ENCODE measurements around the gene NWD2.
"Not testable (repeated sequence)": the region's sequence is repeated elsewhere in the genome, so short reads cannot be mapped to it uniquely, and the experiment has no call there.

The NWD2 gene

GRCh38 chr4:37400241-37400881, 155.8 kb downstream of the NWD2 start:
- Histone ChIP-seq H4K20me1 (ENCODE audit: insufficient read depth, low read length) (no peaks in the 10 kb centered on the region), H3K9me2 (replicated peaks; ENCODE audit: insufficient read depth, low read length) (no peaks in the 10 kb centered on the region), H3K4me1 (ENCODE audit: low read length) (peaks cover 18% of the 10 kb centered on the region), H3K27ac (ENCODE audit: low read length) (no peak overlapping the region), H2AFZ (ENCODE audit: low read length) (no peak overlapping the region), H3K9ac (ENCODE audit: low read length) (no peak overlapping the region), H3K27me3 (replicated peaks; ENCODE audit: insufficient read depth, low read length) (no peaks in the 10 kb centered on the region), H3K9me3 (replicated peaks; ENCODE audit: insufficient read depth, low read length) (no peaks in the 10 kb centered on the region), H3K4me3 (ENCODE audit: low read length) (no peak overlapping the region), H3K4me2 (ENCODE audit: low read depth, low read length) (peak overlapping the region; percentile 19; the same call in 1 of the 2 replicates), H3K79me2 (ENCODE audit: low read length) (no peaks in the 10 kb centered on the region), H3F3A (ENCODE audit: insufficient read depth, low read length) (0 out of 2 replicates have a peak, but pooled peaks cover 3% of the 10 kb centered on the region), H3K36me3 (replicated peaks; ENCODE audit: insufficient read depth, low read length) (no peaks in the 10 kb centered on the region)
- no peak for DNase-seq
- no peak for TF ChIP-seq EZH2 (optimal IDR thresholded peaks at IDR 0.05; ENCODE audit: low read depth, low read length)
- TF ChIP-seq EZH2phosphoT487 (IDR thresholded peaks at IDR 0.05; ENCODE audit: low read length), result no peak
- TF ChIP-seq, protein P1, sequence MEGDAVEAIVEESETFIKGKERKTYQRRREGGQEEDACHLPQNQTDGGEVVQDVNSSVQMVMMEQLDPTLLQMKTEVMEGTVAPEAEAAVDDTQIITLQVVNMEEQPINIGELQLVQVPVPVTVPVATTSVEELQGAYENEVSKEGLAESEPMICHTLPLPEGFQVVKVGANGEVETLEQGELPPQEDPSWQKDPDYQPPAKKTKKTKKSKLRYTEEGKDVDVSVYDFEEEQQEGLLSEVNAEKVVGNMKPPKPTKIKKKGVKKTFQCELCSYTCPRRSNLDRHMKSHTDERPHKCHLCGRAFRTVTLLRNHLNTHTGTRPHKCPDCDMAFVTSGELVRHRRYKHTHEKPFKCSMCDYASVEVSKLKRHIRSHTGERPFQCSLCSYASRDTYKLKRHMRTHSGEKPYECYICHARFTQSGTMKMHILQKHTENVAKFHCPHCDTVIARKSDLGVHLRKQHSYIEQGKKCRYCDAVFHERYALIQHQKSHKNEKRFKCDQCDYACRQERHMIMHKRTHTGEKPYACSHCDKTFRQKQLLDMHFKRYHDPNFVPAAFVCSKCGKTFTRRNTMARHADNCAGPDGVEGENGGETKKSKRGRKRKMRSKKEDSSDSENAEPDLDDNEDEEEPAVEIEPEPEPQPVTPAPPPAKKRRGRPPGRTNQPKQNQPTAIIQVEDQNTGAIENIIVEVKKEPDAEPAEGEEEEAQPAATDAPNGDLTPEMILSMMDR (IDR thresholded peaks at IDR 0.05; ENCODE audit: low read length), result no peak

- H3K36me3 ChIP-seq (replicated peaks; ENCODE audit: insufficient read depth, low read length); H3F3A ChIP-seq (ENCODE audit: insufficient read depth, low read length); H3K27ac ChIP-seq (ENCODE audit: low read length); H2AFZ ChIP-seq (ENCODE audit: low read length); H3K9me2 ChIP-seq (replicated peaks; ENCODE audit: insufficient read depth, low read length); DNase-seq; H3K9me3 ChIP-seq (replicated peaks; ENCODE audit: insufficient read depth, low read length); H3K27me3 ChIP-seq (replicated peaks; ENCODE audit: insufficient read depth, low read length); H3K4me3 ChIP-seq (ENCODE audit: low read length); H3K4me2 ChIP-seq (ENCODE audit: low read depth, low read length); H4K20me1 ChIP-seq (ENCODE audit: insufficient read depth, low read length); H3K4me1 ChIP-seq (ENCODE audit: low read length); H3K79me2 ChIP-seq (ENCODE audit: low read length); H3K9ac ChIP-seq (ENCODE audit: low read length): not testable (repeated sequence)
These were observed 163.6 kb downstream of the NWD2 start for GRCh38 chr4:37407938-37408826.

DNA sequence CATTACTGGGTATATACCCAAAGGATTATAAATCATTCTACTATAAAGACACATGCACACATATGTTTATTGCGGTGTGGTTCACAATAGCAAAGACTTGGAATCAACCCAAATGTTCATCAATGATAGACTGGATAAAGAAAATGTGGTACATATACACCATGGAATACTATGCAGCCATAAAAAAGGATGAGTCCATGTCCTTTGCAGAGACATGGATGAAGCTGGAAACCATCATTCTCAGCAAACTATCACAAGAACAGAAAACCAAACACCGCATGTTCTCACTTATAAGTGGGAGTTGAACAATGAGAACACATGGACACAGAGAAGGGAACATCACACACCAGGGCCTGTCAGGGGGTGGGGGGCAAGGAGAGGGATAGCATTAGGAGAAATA, 169.1 kb downstream of the NWD2 start:
- not testable (repeated sequence) for H3K27me3 ChIP-seq (replicated peaks; ENCODE audit: insufficient read depth, low read length); H3K4me1 ChIP-seq (ENCODE audit: low read length); H3K9me2 ChIP-seq (replicated peaks; ENCODE audit: insufficient read depth, low read length); H3K4me3 ChIP-seq (ENCODE audit: low read length); DNase-seq; H3K79me2 ChIP-seq (ENCODE audit: low read length); H3K36me3 ChIP-seq (replicated peaks; ENCODE audit: insufficient read depth, low read length); H3K4me2 ChIP-seq (ENCODE audit: low read depth, low read length); H2AFZ ChIP-seq (ENCODE audit: low read length); H4K20me1 ChIP-seq (ENCODE audit: insufficient read depth, low read length); H3F3A ChIP-seq (ENCODE audit: insufficient read depth, low read length); H3K27ac ChIP-seq (ENCODE audit: low read length); H3K9ac ChIP-seq (ENCODE audit: low read length); H3K9me3 ChIP-seq (replicated peaks; ENCODE audit: insufficient read depth, low read length)

- Histone ChIP-seq H3K36me3 (replicated peaks; ENCODE audit: insufficient read depth, low read length) (no peaks in the 10 kb centered on the region), H4K20me1 (ENCODE audit: insufficient read depth, low read length) (no peaks in the 10 kb centered on the region), H3F3A (ENCODE audit: insufficient read depth, low read length) (no peaks in the 10 kb centered on the region), H3K4me1 (ENCODE audit: low read length) (no peaks in the 10 kb centered on the region), H3K9ac (ENCODE audit: low read length) (no peak overlapping the region), H3K4me2 (ENCODE audit: low read depth, low read length) (no peak overlapping the region), H2AFZ (ENCODE audit: low read length) (no peak overlapping the region), H3K27me3 (replicated peaks; ENCODE audit: insufficient read depth, low read length) (no peaks in the 10 kb centered on the region), H3K4me3 (ENCODE audit: low read length) (no peak overlapping the region), H3K79me2 (ENCODE audit: low read length) (no peaks in the 10 kb centered on the region), H3K9me3 (replicated peaks; ENCODE audit: insufficient read depth, low read length) (no peaks in the 10 kb centered on the region), H3K9me2 (replicated peaks; ENCODE audit: insufficient read depth, low read length) (no peaks in the 10 kb centered on the region), H3K27ac (ENCODE audit: low read length) (no peak overlapping the region)
- DNase-seq, result no peak
- no peak for TF ChIP-seq EZH2phosphoT487 (IDR thresholded peaks at IDR 0.05; ENCODE audit: low read length)
- TF ChIP-seq, protein P1 (IDR thresholded peaks at IDR 0.05; ENCODE audit: low read length), result no peak
- TF ChIP-seq EZH2 (optimal IDR thresholded peaks at IDR 0.05; ENCODE audit: low read depth, low read length), result no peak
These were observed 171.4 kb downstream of the NWD2 start for GRCh38 chr4:37415845-37416369.
